Kidney (tissue), 14 donors: ENCODE data around the gene CACNA1A. TPM values are rescaled to one million over a fixed set of nuclear protein-coding genes. Genes with fewer than 3 reads are reported as not detected.
"Not testable (repeated sequence)": the region's sequence is repeated elsewhere in the genome, so short reads cannot be mapped to it uniquely, and the experiment has no call there.

Experiments used
- DNase-seq, 5 donors: peaks; one replicate each; pipeline ENCODE4 v3.0.0-alpha.2; 2013 to 2020
- FAIRE-seq: peaks from 2 replicates; lab custom pipeline; 2012; peaks lifted over from hg19 to GRCh38; lab: Jason Lieb, UNC
- H3K27ac ChIP-seq, 2 donors: one replicate each; pipeline ENCODE4 v1.7.0; 2013; ENCODE audit warnings: low read depth in 2 of 2, low read length in 2 of 2, inconsistent platforms in 1 of 2
- H3K27me3 ChIP-seq: one replicate; pipeline ENCODE4 v1.7.1; 2013; ENCODE audit warnings: low read length, inconsistent platforms; ENCODE audit not compliant: control insufficient read depth, insufficient read depth
- H3K36me3 ChIP-seq, 3 donors: one replicate each; pipeline versions ENCODE4 v1.7.0 to v1.7.1; 2013; ENCODE audit warnings: low read length in 3 of 3, control low read depth in 1 of 3, inconsistent platforms in 1 of 3; ENCODE audit not compliant: insufficient read depth in 3 of 3, control insufficient read depth in 2 of 3
- H3K4me1 ChIP-seq, 3 donors: one replicate each; pipeline versions ENCODE4 v1.7.0 to v1.7.1; 2013; ENCODE audit warnings: low read length in 3 of 3, inconsistent platforms in 1 of 3, low read depth in 1 of 3; ENCODE audit not compliant: control insufficient read depth in 2 of 3, insufficient read depth in 2 of 3
- H3K4me3 ChIP-seq, 3 donors: one replicate each; pipeline versions ENCODE4 v1.7.0 to v1.8.1; 2013; ENCODE audit warnings: low read length in 3 of 3, control low read depth in 1 of 3, inconsistent platforms in 1 of 3
- H3K9ac ChIP-seq, 3 donors: one replicate each; pipeline versions ENCODE4 v1.7.0 to v1.7.1; 2013; ENCODE audit warnings: low read length in 3 of 3, control low read depth in 1 of 3, inconsistent platforms in 1 of 3
- H3K9me3 ChIP-seq, 3 donors: one replicate each; pipeline versions ENCODE4 v1.7.0 to v1.7.1; 2013; ENCODE audit warnings: low read length in 3 of 3, control low read depth in 1 of 3, inconsistent platforms in 1 of 3; ENCODE audit not compliant: control insufficient read depth in 2 of 3, insufficient read depth in 1 of 3
- intact Hi-C: fragments of 100-400 bp; cut with DNase I; formaldehyde crosslinking; loops from one replicate; pipeline ENCODE4 v1.11.1; 2022
- polyA plus RNA-seq: library from polyadenylated mRNA; stranded (reverse); fragments of 350-450 nt; fragmentation: Illumina TruSeq; extraction: RNeasy Lipid Tissue Mini Kit (QIAGEN cat#74804); gene quantifications from one replicate; pipeline ENCODE4 v1.2.3, GENCODE V29; 2014; ENCODE audit warnings: low read depth, low replicate concordance; ENCODE audit not compliant: insufficient read depth
- total RNA-seq: library from RNA; stranded (reverse); fragmentation: NEBNext Ultra II Directional; extraction: Animal tissue kit (Norgen Biotek cat#: 25700); gene quantifications from one replicate; pipeline ENCODE4 v1.2.1, GENCODE V29; 2021
- TF ChIP-seq, protein P1 (sequence below): IDR thresholded peaks from 3 replicates; pipeline ENCODE4 v1.5.1; 2012; ENCODE audit warnings: mild to moderate bottlenecking, moderate library complexity, borderline replicate concordance; ENCODE audit not compliant: insufficient read depth; ENCODE audit errors: extremely low read depth
- donor health status: control.
- donor health status: control.
- donor health status: control.
- donor health status: control.
- donor health status: control.
- donor health status: DM: yes; HTN: yes; CAD: no.
- donor health status: Normal renal cell carcinoma (clear cell type).

Gene CACNA1A
- total and polyA plus RNA-seq, 2 donors from 2014 or later: 0.30 to 1.7 TPM

- H3K27me3 ChIP-seq: no peaks in the 10 kb centered on the region
- FAIRE-seq: no peak
These were observed 316.7 kb downstream of the CACNA1A start for GRCh38 chr19:13189600-13189999.

GRCh38 chr19:13187419-13187818, 318.9 kb downstream of the CACNA1A start:
- no peak overlapping the region for H3K27ac ChIP-seq
- FAIRE-seq: no peak
- no peak for DNase-seq
- H3K27me3 ChIP-seq: no peaks in the 10 kb centered on the region
- H3K9ac ChIP-seq: no peak overlapping the region
- no peaks in the 10 kb centered on the region for H3K9me3 ChIP-seq
- intact Hi-C loops: no loop called here
- H3K4me3 ChIP-seq: no peak overlapping the region
- H3K36me3 ChIP-seq: no peaks in the 10 kb centered on the region
- H3K4me1 ChIP-seq: peaks cover 0 to 4% (median 0%) of the 10 kb centered on the region in 3 donors
- TF ChIP-seq, protein P1, sequence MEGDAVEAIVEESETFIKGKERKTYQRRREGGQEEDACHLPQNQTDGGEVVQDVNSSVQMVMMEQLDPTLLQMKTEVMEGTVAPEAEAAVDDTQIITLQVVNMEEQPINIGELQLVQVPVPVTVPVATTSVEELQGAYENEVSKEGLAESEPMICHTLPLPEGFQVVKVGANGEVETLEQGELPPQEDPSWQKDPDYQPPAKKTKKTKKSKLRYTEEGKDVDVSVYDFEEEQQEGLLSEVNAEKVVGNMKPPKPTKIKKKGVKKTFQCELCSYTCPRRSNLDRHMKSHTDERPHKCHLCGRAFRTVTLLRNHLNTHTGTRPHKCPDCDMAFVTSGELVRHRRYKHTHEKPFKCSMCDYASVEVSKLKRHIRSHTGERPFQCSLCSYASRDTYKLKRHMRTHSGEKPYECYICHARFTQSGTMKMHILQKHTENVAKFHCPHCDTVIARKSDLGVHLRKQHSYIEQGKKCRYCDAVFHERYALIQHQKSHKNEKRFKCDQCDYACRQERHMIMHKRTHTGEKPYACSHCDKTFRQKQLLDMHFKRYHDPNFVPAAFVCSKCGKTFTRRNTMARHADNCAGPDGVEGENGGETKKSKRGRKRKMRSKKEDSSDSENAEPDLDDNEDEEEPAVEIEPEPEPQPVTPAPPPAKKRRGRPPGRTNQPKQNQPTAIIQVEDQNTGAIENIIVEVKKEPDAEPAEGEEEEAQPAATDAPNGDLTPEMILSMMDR: no peak

More at GRCh38 chr19:13189600-13189999, 316.7 kb downstream of the CACNA1A start:
- peaks cover 0 to 4% (median 0%) of the 10 kb centered on the region in 3 donors for H3K4me1 ChIP-seq
- TF ChIP-seq, protein P1: no peak
- no peak overlapping the region for H3K9ac ChIP-seq
- DNase-seq: no peak
- H3K36me3 ChIP-seq: no peaks in the 10 kb centered on the region
- no peak overlapping the region for H3K27ac ChIP-seq
- no peak overlapping the region for H3K4me3 ChIP-seq
- H3K9me3 ChIP-seq: no peaks in the 10 kb centered on the region
- intact Hi-C loops: no loop called here

- H3K27ac ChIP-seq, H3K36me3 ChIP-seq, DNase-seq, H3K4me1 ChIP-seq, H3K27me3 ChIP-seq, H3K4me3 ChIP-seq, intact Hi-C loops, H3K9ac ChIP-seq, FAIRE-seq, H3K9me3 ChIP-seq: not testable (repeated sequence)
These were observed 319.6 kb downstream of the CACNA1A start for GRCh38 chr19:13186688-13187087.

DNA sequence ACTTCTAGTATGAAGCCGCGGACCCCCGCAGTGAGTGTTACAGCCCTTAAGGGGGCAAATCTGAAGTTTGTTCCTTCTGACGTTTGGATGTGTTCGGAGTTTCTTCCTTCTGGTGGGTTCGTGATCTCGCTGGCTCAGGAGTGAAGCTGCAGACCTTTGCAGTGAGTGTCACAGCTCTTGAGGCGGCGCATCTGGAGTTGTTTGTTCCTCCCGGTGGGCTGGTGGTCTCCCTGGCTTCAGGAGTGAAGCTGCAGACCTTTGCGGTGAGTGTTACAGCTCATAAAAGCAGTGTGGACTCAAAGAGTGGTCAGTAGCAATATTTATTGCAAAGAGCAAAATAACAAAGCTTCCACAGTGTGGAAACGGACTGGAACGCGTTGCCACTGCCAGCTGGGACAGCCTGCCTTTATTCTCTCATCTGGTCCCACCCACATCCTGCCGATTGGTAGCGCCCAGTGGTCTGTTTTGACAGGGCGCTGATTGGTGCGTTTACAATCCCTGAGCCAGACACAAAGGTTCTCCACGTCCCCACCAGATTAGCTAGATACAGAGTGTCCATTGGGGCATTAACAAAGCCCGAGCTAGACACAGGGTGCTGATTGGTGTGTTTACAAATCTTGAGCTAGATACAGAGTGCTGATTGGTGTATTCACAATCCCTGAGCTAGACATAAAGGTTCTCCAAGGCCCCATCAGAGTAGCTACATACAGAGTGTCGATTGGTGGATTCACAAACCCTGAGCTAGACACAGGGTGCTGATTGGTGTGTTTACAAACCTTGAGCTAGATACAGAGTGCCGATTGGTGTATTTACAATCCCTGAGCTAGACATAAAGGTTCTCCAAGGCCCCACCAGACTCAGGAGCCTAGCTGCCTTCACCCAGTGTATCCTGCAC, 320.3 kb downstream of the CACNA1A start:
- H3K9me3 ChIP-seq, H3K27me3 ChIP-seq, H3K36me3 ChIP-seq, H3K27ac ChIP-seq, intact Hi-C loops, H3K9ac ChIP-seq, H3K4me1 ChIP-seq, FAIRE-seq, H3K4me3 ChIP-seq: not testable (repeated sequence)
- peak in 1 of 5 donors; percentile 51 for DNase-seq

- H3K27ac ChIP-seq, H3K4me3 ChIP-seq, H3K4me1 ChIP-seq, H3K36me3 ChIP-seq, FAIRE-seq, H3K9ac ChIP-seq, H3K27me3 ChIP-seq, intact Hi-C loops, H3K9me3 ChIP-seq, DNase-seq: not testable (repeated sequence)
These were observed 321.4 kb downstream of the CACNA1A start for GRCh38 chr19:13184926-13185325.
